H1 (cell line): ENCODE data around the gene ZNF726. TPM values are rescaled to one million over a fixed set of nuclear protein-coding genes. Genes with fewer than 3 reads are reported as not detected.

Source experiments
- BRCA1 ChIP-seq: IDR thresholded peaks from 2 replicates; pipeline ENCODE4 v1.6.1; 2012; ENCODE audit warnings: low read depth, low read length, improper control_type of control experiment
- GTF2F1 ChIP-seq: IDR thresholded peaks from 2 replicates; pipeline ENCODE4 v1.6.1; 2012; ENCODE audit warnings: low read depth, low read length, improper control_type of control experiment, borderline replicate concordance
- NANOG ChIP-seq: IDR thresholded peaks from 2 replicates; pipeline ENCODE4 v1.6.1; 2011; ENCODE audit warnings: low read length, low read depth, mild to moderate bottlenecking, inconsistent platforms; ENCODE audit not compliant: insufficient read depth, poor library complexity, severe bottlenecking
- RFX5 ChIP-seq: IDR thresholded peaks from 2 replicates; pipeline ENCODE4 v1.6.1; 2011; ENCODE audit warnings: low read depth, low read length, improper control_type of control experiment, borderline replicate concordance
- RXRA ChIP-seq: IDR thresholded peaks from 2 replicates; pipeline ENCODE4 v1.6.1; 2011; ENCODE audit warnings: low read depth, mild to moderate bottlenecking, low read length, moderate library complexity; ENCODE audit not compliant: insufficient read depth
- SP1 ChIP-seq: IDR thresholded peaks from 2 replicates; pipeline ENCODE4 v1.6.1; 2011; ENCODE audit warnings: low read depth, low read length
- TCF12 ChIP-seq: IDR thresholded peaks from 2 replicates; pipeline ENCODE4 v1.6.1; 2011; ENCODE audit warnings: low read depth, mild to moderate bottlenecking, low read length
- YY1 ChIP-seq: IDR thresholded peaks from 2 replicates; pipeline ENCODE4 v1.6.1; 2011; ENCODE audit warnings: low read depth, mild to moderate bottlenecking, low read length
- ZNF274 ChIP-seq: IDR thresholded peaks from 2 replicates; pipeline ENCODE4 v1.7.0; 2012; ENCODE audit warnings: low read length, borderline replicate concordance; ENCODE audit errors: extremely low read depth
- polyA plus RNA-seq, 7 experiments: library from polyadenylated mRNA; depleted of rRNA in 3 of 7; stranded (reverse) in 5 of 7; unstranded in 2 of 7; fragments of >200 nt in 5 of 7; fragments of 200-250 nt in 2 of 7; gene quantifications; 1 replicate in 5 of 7; 2 replicates in 1 of 7; 4 replicates in 1 of 7; pipeline versions ENCODE4 v1.2.1 to v1.2.3, GENCODE V29; 2011 to 2013; ENCODE audit warnings: missing spikeins in 2 of 7, mixed read lengths in 2 of 7
- total RNA-seq: library from RNA; stranded (reverse); fragmentation: NEBNext Ultra II Directional; extraction: Animal tissue kit (Norgen Biotek cat#: 25700); gene quantifications from 2 replicates; pipeline ENCODE4 v1.2.1, GENCODE V29; 2021

ZNF726 gene
- total and polyA plus RNA-seq, 2 of the 8 experiments (the other 6 are each of a cell fraction or from before 2014, with no cell fraction given) = not detected

DNA sequence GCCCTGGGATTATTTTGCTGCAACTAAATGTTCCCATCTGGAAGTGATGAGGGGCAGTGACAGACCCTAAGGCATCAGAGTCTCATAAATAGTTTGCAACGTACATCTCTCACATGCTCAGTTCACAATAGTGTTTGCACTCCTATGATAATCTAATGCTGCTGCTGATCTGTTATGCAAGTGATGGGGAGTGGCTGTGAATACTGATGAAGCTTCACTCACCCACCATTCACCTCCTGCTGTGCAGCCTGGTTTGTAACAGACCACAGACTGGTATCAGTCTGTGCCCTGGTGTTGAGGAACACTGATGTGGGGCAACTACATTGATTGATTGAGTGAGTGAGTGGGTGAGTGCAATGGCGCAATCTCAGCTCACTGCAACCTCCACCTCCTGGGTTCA lies 54.9 kb downstream of the ZNF726 start (continued):
- no peak for TF ChIP-seq RXRA
- no peak for TF ChIP-seq RFX5
- no peak for TF ChIP-seq YY1
- no peak for TF ChIP-seq ZNF274
- TF ChIP-seq NANOG = no peak
- no peak for TF ChIP-seq BRCA1
- TF ChIP-seq TCF12 = no peak
- no peak for TF ChIP-seq SP1
- TF ChIP-seq GTF2F1 = no peak
